ENCODE measurements around the gene WDR93. TPM values are rescaled to one million over a fixed set of nuclear protein-coding genes. Genes with fewer than 3 reads are reported as not detected.

The WDR93 gene
- total RNA-seq, 2 donors from 2014 or later: not detected

- Histone ChIP-seq H3K4me1 (ENCODE audit: control insufficient read depth in 1 of 2, low read depth in 2 of 2) (peaks cover 0 to 5% of the 10 kb centered on the region in 2 donors), H3K4me3 (no peak overlapping the region), H3K27me3 (replicated peaks; ENCODE audit: insufficient read depth) (no peaks in the 10 kb centered on the region), H3K36me3 (peaks cover 10% of the 10 kb centered on the region), H3K9me3 (no peaks in the 10 kb centered on the region), H3K27ac (no peak overlapping the region)
- TF ChIP-seq CTCF (IDR thresholded peaks at IDR 0.05): peak; percentile 91
- DNase-seq (ENCODE audit: low spot score) (peak; percentile 52), ATAC-seq (ENCODE audit: insufficient number of reproducible peaks, low FRiP score, low read depth) (peak; percentile 45)
Measured at GRCh38 chr15:89647191-89647851, 43.3 kb upstream of the WDR93 start.

GRCh38 chr15:89648106-89649012 is 42.3 kb upstream of the WDR93 start:
- no peak for DNase-seq (ENCODE audit: low spot score)
- peaks cover 0 to 14% of the 10 kb centered on the region in 2 donors for H3K4me1 ChIP-seq (ENCODE audit: control insufficient read depth in 1 of 2, low read depth in 2 of 2)
- TF ChIP-seq CTCF (IDR thresholded peaks at IDR 0.05): no peak
- no peaks in the 10 kb centered on the region for H3K9me3 ChIP-seq
- H3K27me3 ChIP-seq (replicated peaks; ENCODE audit: insufficient read depth): no peaks in the 10 kb centered on the region
- peaks cover 2% of the 10 kb centered on the region for H3K36me3 ChIP-seq
- H3K4me3 ChIP-seq: no peak overlapping the region
- ATAC-seq (ENCODE audit: insufficient number of reproducible peaks, low FRiP score, low read depth): no peak
- no peak overlapping the region for H3K27ac ChIP-seq

DNA sequence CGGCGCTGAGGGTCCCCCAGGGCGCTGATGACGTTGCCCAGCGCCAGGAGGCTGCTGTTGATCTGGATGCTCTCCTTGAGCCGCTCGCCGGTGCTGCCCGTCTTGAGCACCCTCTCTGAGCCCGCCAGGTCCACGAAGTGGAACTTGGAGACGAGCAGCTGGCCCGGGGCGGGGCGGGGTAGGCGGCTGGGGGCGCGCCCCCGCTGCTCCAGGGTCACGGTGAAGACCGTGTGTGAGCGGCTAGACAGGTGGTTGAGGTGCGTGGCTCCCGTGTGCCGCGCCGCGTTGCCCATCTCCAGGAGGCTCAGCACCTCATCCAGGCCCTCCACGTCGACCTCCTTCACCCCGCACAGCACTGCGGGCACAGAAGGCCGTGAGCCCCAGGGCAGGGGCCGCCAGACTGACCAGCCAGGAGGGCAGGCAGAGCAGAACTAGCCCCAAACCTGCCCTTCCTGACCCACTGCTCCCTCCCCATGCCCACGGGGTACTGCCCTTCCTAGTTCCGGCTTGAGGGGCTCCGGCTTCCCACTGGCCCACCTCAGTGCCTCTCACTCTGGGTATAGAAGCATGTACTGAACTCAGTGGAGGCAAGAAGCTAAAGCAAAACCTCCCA is 41.5 kb upstream of the WDR93 start:
- no peaks in the 10 kb centered on the region for H3K9me3 ChIP-seq
- no peak for TF ChIP-seq CTCF (IDR thresholded peaks at IDR 0.05)
- H3K4me1 ChIP-seq (ENCODE audit: control insufficient read depth in 1 of 2, low read depth in 2 of 2): peaks cover 0 to 16% of the 10 kb centered on the region in 2 donors
- ATAC-seq (ENCODE audit: insufficient number of reproducible peaks, low FRiP score, low read depth) (no peak), DNase-seq (ENCODE audit: low spot score) (no peak)
- H3K27ac ChIP-seq: no peak overlapping the region
- H3K27me3 ChIP-seq (replicated peaks; ENCODE audit: insufficient read depth): no peaks in the 10 kb centered on the region
- no peaks in the 10 kb centered on the region for H3K36me3 ChIP-seq
- H3K4me3 ChIP-seq: no peak overlapping the region

DNA sequence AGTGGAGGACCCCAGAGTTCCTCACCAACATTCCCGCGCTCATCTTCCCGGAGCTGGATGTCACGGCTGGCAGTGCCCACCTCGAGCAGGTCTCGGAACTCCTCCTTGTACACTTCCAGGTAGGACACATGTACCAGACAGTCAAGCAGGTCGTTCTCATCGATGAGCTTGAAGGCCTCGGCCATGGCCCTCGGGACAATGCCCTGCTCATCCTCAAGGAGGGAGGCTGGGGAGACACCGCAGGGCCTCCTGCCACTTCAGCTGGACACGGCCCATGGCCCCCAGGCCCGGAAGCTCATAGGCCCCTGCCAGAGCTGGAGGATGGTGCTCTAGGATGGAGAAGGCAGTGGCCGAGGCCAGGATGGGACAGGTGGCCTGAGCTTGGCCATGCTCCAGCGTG is 40.9 kb upstream of the WDR93 start:
- Histone ChIP-seq H3K4me1 (ENCODE audit: control insufficient read depth in 1 of 2, low read depth in 2 of 2) (peaks cover 4 to 22% of the 10 kb centered on the region in 2 donors), H3K9me3 (no peaks in the 10 kb centered on the region), H3K27me3 (replicated peaks; ENCODE audit: insufficient read depth) (no peaks in the 10 kb centered on the region), H3K4me3 (no peak overlapping the region), H3K27ac (no peak overlapping the region), H3K36me3 (no peaks in the 10 kb centered on the region)
- TF ChIP-seq CTCF (IDR thresholded peaks at IDR 0.05): no peak
- ATAC-seq (ENCODE audit: insufficient number of reproducible peaks, low FRiP score, low read depth) (no peak), DNase-seq (ENCODE audit: low spot score) (no peak)

GRCh38 chr15:89652131-89652530 is 38.5 kb upstream of the WDR93 start:
- Histone ChIP-seq H3K27me3 (replicated peaks; ENCODE audit: insufficient read depth) (no peaks in the 10 kb centered on the region), H3K4me1 (ENCODE audit: control insufficient read depth in 1 of 2, low read depth in 2 of 2) (peaks cover 5 to 22% of the 10 kb centered on the region in 2 donors), H3K9me3 (no peaks in the 10 kb centered on the region), H3K27ac (no peak overlapping the region), H3K4me3 (no peak overlapping the region), H3K36me3 (no peaks in the 10 kb centered on the region)
- no peak for TF ChIP-seq CTCF (IDR thresholded peaks at IDR 0.05)
- DNase-seq (ENCODE audit: low spot score): no peak
- no peak for ATAC-seq (ENCODE audit: insufficient number of reproducible peaks, low FRiP score, low read depth)

Measured in thoracic aorta (tissue), 2 donors.